GM12878 (cell line): ENCODE results near the gene GHITM.

ENCODE experiments used
- CTCF ChIP-seq, 3 experiments: IDR thresholded peaks in 2 of 3; conservative IDR thresholded peaks in 1 of 3; 2 replicates each; pipeline ENCODE4 v1.5.1; 2011; ENCODE audit warnings: low read depth in 3 of 3, low read length in 3 of 3, mild to moderate bottlenecking in 3 of 3, control low read depth in 2 of 3, moderate library complexity in 2 of 3, inconsistent platforms in 1 of 3, mixed read lengths in 1 of 3; ENCODE audit not compliant: control insufficient read depth in 2 of 3, insufficient read depth in 1 of 3; ENCODE audit errors: extremely low read depth in 1 of 3
- POLR2A ChIP-seq: IDR thresholded peaks from 2 replicates; pipeline ENCODE4 v1.6.1; 2011; ENCODE audit warnings: low read depth, mild to moderate bottlenecking, low read length
- RBBP5 ChIP-seq: fragments of 200-600 bp; sonication (generic); conservative IDR thresholded peaks from 2 replicates; pipeline ENCODE4 v1.6.1; 2016
- REST ChIP-seq: IDR thresholded peaks from 2 replicates; pipeline ENCODE4 v1.6.1; 2012; ENCODE audit warnings: mild to moderate bottlenecking, low read depth, low read length

DNA sequence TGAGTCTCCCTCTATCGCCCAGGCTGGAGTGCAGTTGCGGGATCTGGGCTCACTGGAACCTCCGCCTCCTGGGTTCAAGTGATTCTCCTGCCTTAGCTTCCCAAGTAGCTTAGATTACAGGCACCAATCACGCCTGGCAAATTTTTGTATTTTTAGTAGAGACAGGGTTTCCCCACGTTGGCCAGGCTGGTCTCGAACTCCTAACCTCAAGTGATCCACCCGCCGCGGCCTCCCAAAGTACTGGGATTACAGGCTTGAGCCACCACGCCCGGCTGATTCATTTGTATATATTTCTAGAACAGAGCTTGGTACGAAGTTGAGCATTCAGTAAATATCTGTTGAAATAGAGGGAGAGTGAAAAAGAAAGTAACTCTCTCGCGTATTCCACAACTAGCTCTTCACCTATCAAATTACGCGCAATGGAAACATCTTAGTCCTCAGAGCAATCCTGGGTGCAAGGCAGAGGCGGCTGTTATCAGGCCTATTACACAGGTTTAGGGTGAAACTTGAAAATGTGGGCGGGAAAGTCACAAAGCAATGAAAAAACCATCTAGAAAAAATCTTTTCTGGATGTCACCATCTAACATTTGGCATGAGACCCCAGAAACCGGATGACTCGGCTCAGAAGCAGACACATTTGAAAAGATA, 707 bp upstream of the GHITM start:
- TF ChIP-seq CTCF (IDR thresholded peaks at IDR 0.05 in 2 of 3, conservative IDR thresholded peaks at IDR 0.05 in 1 of 3; ENCODE audit: control insufficient read depth in 2 of 3, extremely low read depth in 1 of 3, insufficient read depth in 1 of 3, low read depth in 3 of 3, low read length in 3 of 3) (no peak), RBBP5 (no peak), REST (no peak), POLR2A (no peak)
